Right lobe of liver (tissue), 6 donors: Measurements from ENCODE around the gene MGAT2. TPM values are rescaled to one million over a fixed set of nuclear protein-coding genes. Genes with fewer than 3 reads are reported as not detected.
"Not testable (repeated sequence)": the region's sequence is repeated elsewhere in the genome, so short reads cannot be mapped to it uniquely, and the experiment has no call there.

Experiments
- ATAC-seq, 4 donors: fragments of 200-7000 bp; cut with Tn5 transposase; one replicate each; pipeline ENCODE4 v1.9.1; 2020; ENCODE audit warnings: mild to moderate bottlenecking in 4 of 4, moderate library complexity in 4 of 4
- DNase-seq, 3 donors: peaks; one replicate each; pipeline ENCODE4 v3.0.0-alpha.2; 2020
- H3K27ac ChIP-seq, 3 donors: fragments of 200-600 bp; one replicate each; pipeline ENCODE4 v1.8.0; 2022
- H3K27me3 ChIP-seq, 2 donors: fragments of 200-600 bp; one replicate each; pipeline ENCODE4 v1.8.0; 2022
- H3K36me3 ChIP-seq, 4 donors: fragments of 200-600 bp; sonication (generic) in 1 of 4; one replicate each; pipeline versions ENCODE4 v1.5.1 to v1.8.0; 2017 to 2022; ENCODE audit warnings: control low read depth in 1 of 4
- H3K4me1 ChIP-seq, 4 donors: fragments of 200-600 bp; sonication (generic) in 1 of 4; one replicate each; pipeline versions ENCODE4 v1.5.1 to v1.8.0; 2017 to 2022; ENCODE audit warnings: control low read depth in 1 of 4
- H3K4me3 ChIP-seq, 3 donors: fragments of 200-600 bp; one replicate each; pipeline ENCODE4 v1.8.0; 2022
- H3K9me3 ChIP-seq, 4 donors: fragments of 200-600 bp; sonication (generic) in 1 of 4; one replicate each; pipeline versions ENCODE4 v1.5.1 to v1.8.0; 2017 to 2022; ENCODE audit warnings: control low read depth in 1 of 4
- POLR2A ChIP-seq: fragments of 450-650 bp; IDR thresholded peaks from one replicate; pipeline ENCODE4 v1.6.1; 2017; ENCODE audit warnings: antibody characterized with exemption, mild to moderate bottlenecking
- WGBS: methylation state at CpG from one replicate; pipeline ENCODE4 v1.1.6; 2018; ENCODE audit warnings: low coverage, low lambda C conversion rate; ENCODE audit not compliant: insufficient coverage; ENCODE audit errors: missing lambda C conversion rate; 5-methylcytosine and 5-hydroxymethylcytosine counted together
- intact Hi-C, 2 donors: fragments of 100-400 bp; cut with DNase I; formaldehyde crosslinking; loops; one replicate each; pipeline versions ENCODE4 v1.11.2 to v1.14.1; 2022
- total RNA-seq, 6 experiments: library from RNA; depleted of rRNA in 2 of 6; stranded (reverse); fragments of >200 nt in 2 of 6; fragmentation: NEBNext Ultra II Directional in 3 of 6; extraction: Animal tissue kit (Norgen Biotek cat#: 25700) in 3 of 6; gene quantifications; one replicate each; pipeline versions ENCODE4 v1.1.0 to v1.2.4, GENCODE V29; 2016 to 2023
- TF ChIP-seq, protein P1 (sequence below), 4 donors: fragments of 200-600 bp in 3 of 4; fragments of 450-650 bp in 1 of 4; IDR thresholded peaks; one replicate each; pipeline versions ENCODE4 v1.5.1 to v1.8.0; 2016 to 2022; ENCODE audit warnings: antibody characterized with exemption in 4 of 4, mild to moderate bottlenecking in 2 of 4
- donor health status: DM: no; HTN: yes; CAD: no.
- donor health status: DM: no; HTN: no; CAD: no.
- donor health status: DM: no; HTN: no; CAD: no.
- donor health status: DM: no; HTN: yes; CAD: no.
- donor health status: DM: no; HTN: yes; CAD: no.

The MGAT2 gene
- total RNA-seq, 6 experiments from 2014 or later: 26.1 to 37.0 (median 30.5) TPM

DNA sequence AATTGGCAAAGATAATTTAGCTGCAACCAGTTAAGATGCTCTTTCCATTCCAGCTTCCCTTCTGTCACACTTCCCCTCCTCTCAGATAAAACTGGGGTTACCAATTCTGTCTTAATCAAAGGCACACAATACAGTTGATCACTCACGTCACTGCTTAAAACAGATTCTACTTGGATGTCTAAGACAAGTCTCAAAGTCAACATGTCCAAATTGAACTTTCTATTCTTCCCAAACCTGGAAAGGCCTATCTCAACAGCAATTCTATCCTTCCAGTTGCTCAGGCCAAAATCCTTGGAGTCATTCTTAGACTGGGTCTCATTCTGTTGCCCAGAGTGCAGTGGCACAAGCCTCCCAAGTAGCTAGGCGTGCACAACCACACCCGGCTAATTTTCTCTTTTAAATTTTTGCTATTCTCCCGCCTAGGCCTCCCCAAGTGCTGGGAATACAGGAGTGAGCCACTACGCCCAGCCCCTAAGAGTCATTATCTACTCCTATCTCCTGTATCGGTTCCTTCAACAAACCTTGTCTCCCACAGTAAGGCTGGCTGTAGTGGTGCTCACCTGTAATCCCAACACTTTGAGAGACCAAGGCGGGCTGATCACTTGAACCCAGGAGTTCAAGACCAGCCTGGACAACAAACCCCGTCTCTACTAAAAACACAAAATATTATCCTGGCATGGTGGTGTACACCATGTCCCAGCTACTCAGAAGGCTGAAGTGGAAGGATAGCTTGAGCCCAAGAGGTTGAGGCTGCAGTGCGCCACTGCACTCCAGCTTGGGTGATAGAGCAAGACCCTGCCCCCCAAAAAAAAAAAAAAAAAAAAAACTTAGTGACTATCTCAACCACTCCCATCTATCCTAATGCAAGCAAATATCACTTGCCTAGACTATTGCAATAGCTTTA, 39.1 kb upstream of the MGAT2 start:
- DNase-seq (no peak), ATAC-seq (no peak)
- no peak overlapping the region for H3K4me3 ChIP-seq
- WGBS: 73% methylated on average over 8 of the region's 9 CpGs
- TF ChIP-seq, protein P1, sequence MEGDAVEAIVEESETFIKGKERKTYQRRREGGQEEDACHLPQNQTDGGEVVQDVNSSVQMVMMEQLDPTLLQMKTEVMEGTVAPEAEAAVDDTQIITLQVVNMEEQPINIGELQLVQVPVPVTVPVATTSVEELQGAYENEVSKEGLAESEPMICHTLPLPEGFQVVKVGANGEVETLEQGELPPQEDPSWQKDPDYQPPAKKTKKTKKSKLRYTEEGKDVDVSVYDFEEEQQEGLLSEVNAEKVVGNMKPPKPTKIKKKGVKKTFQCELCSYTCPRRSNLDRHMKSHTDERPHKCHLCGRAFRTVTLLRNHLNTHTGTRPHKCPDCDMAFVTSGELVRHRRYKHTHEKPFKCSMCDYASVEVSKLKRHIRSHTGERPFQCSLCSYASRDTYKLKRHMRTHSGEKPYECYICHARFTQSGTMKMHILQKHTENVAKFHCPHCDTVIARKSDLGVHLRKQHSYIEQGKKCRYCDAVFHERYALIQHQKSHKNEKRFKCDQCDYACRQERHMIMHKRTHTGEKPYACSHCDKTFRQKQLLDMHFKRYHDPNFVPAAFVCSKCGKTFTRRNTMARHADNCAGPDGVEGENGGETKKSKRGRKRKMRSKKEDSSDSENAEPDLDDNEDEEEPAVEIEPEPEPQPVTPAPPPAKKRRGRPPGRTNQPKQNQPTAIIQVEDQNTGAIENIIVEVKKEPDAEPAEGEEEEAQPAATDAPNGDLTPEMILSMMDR (IDR thresholded peaks at IDR 0.05): no peak
- TF ChIP-seq POLR2A: no peak
- no peak overlapping the region for H3K27ac ChIP-seq
- H3K9me3 ChIP-seq: no peaks in the 10 kb centered on the region
- H3K27me3 ChIP-seq: no peaks in the 10 kb centered on the region
- peaks cover 0 to 38% (median 12%) of the 10 kb centered on the region in 4 donors for H3K36me3 ChIP-seq
- peaks cover 0 to 26% (median 6%) of the 10 kb centered on the region in 4 donors for H3K4me1 ChIP-seq
- intact Hi-C loops: no loop called here

DNA sequence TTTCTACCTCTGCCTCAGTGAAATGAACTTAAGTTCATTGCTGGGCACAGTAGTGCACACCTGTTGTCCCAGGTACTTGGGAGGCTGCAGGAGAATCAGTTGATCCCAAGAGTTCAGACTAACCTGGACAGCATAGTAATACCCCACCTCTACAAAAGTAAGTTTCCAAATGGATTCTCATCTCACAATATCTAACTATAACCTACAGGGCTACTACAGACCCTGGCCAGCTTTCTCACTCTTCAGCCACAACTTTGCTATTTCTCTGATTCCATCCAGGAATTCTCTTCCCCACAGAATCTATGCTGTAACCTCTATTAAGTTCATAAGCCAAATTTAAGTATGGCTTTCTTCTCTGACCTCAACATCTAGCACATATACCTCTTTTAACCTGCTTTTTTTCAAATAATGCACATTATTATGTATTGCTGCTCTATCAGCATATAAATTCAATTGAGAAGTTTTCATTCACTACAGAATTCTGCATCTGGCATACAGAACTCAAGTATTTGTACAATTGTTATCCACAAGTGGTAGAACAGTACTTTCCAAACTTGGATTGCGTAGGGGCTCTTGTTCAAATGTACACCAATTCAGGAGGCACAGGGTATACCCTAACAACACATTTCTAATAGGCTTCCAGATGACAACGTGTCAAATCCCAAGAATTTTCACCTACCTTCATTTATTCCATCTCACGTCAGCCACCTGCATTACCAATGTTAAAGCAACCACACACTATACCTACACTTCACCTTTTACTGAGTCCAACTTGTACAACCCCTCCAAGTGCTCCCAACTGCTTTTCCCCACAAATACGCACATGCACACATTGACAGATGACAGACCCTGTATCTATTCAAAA, 38.3 kb upstream of the MGAT2 start:
- Histone ChIP-seq H3K4me3 (no peak overlapping the region), H3K4me1 (peaks cover 0 to 26% (median 6%) of the 10 kb centered on the region in 4 donors), H3K27ac (no peak overlapping the region), H3K36me3 (peaks cover 0 to 30% (median 8%) of the 10 kb centered on the region in 4 donors), H3K27me3 (no peaks in the 10 kb centered on the region), H3K9me3 (no peaks in the 10 kb centered on the region)
- ATAC-seq (no peak), DNase-seq (no peak)
- intact Hi-C loops: no loop called here
- 90% methylated on average over 4 of the region's 4 CpGs for WGBS
- peak; percentile 11 for TF ChIP-seq POLR2A
- TF ChIP-seq, protein P1 (IDR thresholded peaks at IDR 0.05): no peak

DNA sequence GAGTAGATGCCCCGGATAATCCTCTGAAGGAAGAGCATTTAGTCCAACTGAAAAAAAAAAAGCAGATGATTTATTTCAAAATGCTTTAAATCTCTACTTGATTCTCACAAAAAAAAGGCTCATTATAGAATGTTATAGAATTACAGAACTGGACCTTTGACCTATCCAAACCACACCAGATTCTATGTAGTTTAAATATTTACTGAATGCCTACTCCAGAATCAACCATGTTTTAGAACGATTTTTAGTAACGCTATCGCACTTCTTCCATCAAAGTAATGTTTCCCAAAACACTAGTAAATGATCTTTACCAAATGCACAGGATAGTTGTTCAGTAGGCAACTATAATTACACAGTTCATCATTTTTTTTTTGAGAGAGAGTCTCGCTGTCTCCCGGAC, 37.0 kb upstream of the MGAT2 start:
- Histone ChIP-seq H3K4me3 (no peak overlapping the region), H3K4me1 (peaks cover 0 to 26% (median 6%) of the 10 kb centered on the region in 4 donors), H3K27me3 (no peaks in the 10 kb centered on the region), H3K27ac (no peak overlapping the region), H3K36me3 (peaks cover 0 to 24% (median 8%) of the 10 kb centered on the region in 4 donors), H3K9me3 (no peaks in the 10 kb centered on the region)
- no peak for DNase-seq
- no peak for ATAC-seq
- intact Hi-C loops: no loop called here
- TF ChIP-seq, protein P1 (IDR thresholded peaks at IDR 0.05): no peak
- TF ChIP-seq POLR2A: no peak
- WGBS: 87% methylated on average over 6 of the region's 6 CpGs

DNA sequence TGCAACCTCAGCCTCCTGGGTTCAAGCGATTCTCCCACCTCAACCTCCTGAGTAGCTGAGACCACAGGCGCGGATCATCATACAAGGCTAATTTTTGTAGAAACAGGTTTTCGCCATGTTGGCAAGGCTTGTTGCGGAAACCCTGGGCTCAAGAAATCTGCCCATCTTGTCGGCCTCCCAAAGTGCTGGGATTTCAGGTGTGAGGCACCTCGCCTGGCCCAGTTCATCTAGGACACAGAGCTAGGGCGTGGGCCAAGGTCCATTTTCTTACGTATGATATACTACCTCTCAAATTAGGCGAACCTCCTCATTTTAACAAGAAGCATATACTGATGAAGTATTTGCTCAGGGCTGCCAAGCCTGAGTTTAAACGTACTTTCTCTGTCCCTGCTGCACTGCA, 36.5 kb upstream of the MGAT2 start:
- no peaks in the 10 kb centered on the region for H3K27me3 ChIP-seq
- no peaks in the 10 kb centered on the region for H3K9me3 ChIP-seq
- ATAC-seq: no peak
- no peak overlapping the region for H3K4me3 ChIP-seq
- TF ChIP-seq POLR2A: no peak
- TF ChIP-seq, protein P1 (IDR thresholded peaks at IDR 0.05): no peak
- WGBS: 58% methylated on average over 8 of the region's 11 CpGs
- H3K4me1 ChIP-seq: peaks cover 0 to 26% (median 6%) of the 10 kb centered on the region in 4 donors
- intact Hi-C loops: no loop called here
- H3K36me3 ChIP-seq: peaks cover 0 to 24% (median 8%) of the 10 kb centered on the region in 4 donors
- DNase-seq: no peak
- no peak overlapping the region for H3K27ac ChIP-seq

DNA sequence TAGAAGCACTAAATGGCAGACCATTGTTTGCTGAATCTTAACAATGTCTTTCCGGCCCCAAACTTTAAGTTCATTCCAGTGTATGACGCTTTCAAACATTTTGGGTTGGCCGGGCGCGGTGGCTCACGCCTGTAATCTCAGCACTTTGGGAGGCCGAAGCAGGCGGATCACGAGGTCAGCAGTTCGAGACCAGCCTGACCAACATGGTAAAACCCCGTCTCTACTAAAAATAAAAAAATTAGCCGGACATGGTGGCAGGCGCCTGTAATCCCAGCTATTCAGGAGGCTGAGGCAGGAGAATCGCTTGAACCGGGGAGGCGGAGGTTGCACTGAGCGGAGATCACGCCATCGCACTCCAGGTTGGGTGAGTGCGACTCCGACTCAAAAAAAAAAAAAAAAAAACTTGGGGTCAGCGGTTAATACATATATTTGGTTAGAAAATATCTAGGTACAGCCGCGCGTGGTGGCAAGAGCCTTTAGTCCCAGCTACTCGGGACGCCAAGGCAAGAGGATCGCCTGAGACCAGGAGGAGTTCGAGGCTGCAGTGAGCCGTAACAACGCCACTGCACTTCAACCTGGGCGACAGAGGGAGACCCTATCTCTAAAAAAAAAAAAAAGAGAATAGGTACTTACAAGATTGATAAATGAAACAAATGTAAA, 35.5 kb upstream of the MGAT2 start:
- H3K9me3 ChIP-seq, H3K27me3 ChIP-seq, intact Hi-C loops, ATAC-seq, DNase-seq: not testable (repeated sequence)
- H3K4me3 ChIP-seq: peak overlapping the region; percentile 83 to 99 (median 95)
- 10% methylated on average over 32 of the region's 32 CpGs for WGBS
- H3K27ac ChIP-seq: peak overlapping the region; percentile 79 to 91 (median 86)
- H3K36me3 ChIP-seq: peaks cover 0 to 24% (median 8%) of the 10 kb centered on the region in 4 donors
- peaks cover 0 to 26% (median 6%) of the 10 kb centered on the region in 4 donors for H3K4me1 ChIP-seq
